Natural killer cell (primary cell): ENCODE results near the gene MVK. TPM values are rescaled to one million over a fixed set of nuclear protein-coding genes. Genes with fewer than 3 reads are reported as not detected.

Source experiments
- ATAC-seq, 3 donors: fragments of 150-1000 bp in 2 of 3; fragments of 200-7000 bp in 1 of 3; cut with Tn5 transposase; 1 replicate in 1 of 3; 2 replicates in 2 of 3; pipeline ENCODE4 v1.10.0; 2021; ENCODE audit warnings: mild to moderate bottlenecking in 2 of 3, moderate library complexity in 2 of 3
- DNase-seq, 2 donors: peaks; one replicate each; pipeline versions ENCODE4 v3.0.0 to v3.0.0-alpha.2; 2013 to 2021; ENCODE audit warnings: mixed read lengths in 1 of 2
- H3K27ac ChIP-seq: one replicate; pipeline ENCODE4 v1.5.1; 2013; ENCODE audit warnings: mild to moderate bottlenecking, low read length
- H3K27me3 ChIP-seq: one replicate; pipeline ENCODE4 v1.6.1; 2013; ENCODE audit warnings: low read length; ENCODE audit not compliant: control insufficient read depth, insufficient read depth
- H3K36me3 ChIP-seq: one replicate; pipeline ENCODE4 v1.6.1; 2013; ENCODE audit warnings: low read length; ENCODE audit not compliant: control insufficient read depth, insufficient read depth
- H3K4me1 ChIP-seq: one replicate; pipeline ENCODE4 v1.6.1; 2013; ENCODE audit warnings: low read length; ENCODE audit not compliant: control insufficient read depth, insufficient read depth
- H3K4me3 ChIP-seq: one replicate; pipeline ENCODE4 v1.5.1; 2013; ENCODE audit warnings: low read length
- H3K9me3 ChIP-seq: one replicate; pipeline ENCODE4 v1.6.1; 2013; ENCODE audit warnings: low read length; ENCODE audit not compliant: control insufficient read depth, insufficient read depth
- H3K27ac Mint-ChIP-seq, 2 donors: one replicate each; pipeline ENCODE4 v1.8.0; 2022; ENCODE audit warnings: mild to moderate bottlenecking in 2 of 2, mixed read lengths in 2 of 2, moderate library complexity in 1 of 2
- H3K27me3 Mint-ChIP-seq, 2 donors: one replicate each; pipeline ENCODE4 v1.8.0; 2022; ENCODE audit warnings: low read depth in 2 of 2, mixed read lengths in 2 of 2
- H3K36me3 Mint-ChIP-seq: one replicate; pipeline ENCODE4 v1.8.0; 2022; ENCODE audit warnings: mixed read lengths
- H3K4me1 Mint-ChIP-seq, 2 donors: one replicate each; pipeline ENCODE4 v1.8.0; 2022; ENCODE audit warnings: mixed read lengths in 2 of 2
- H3K4me3 Mint-ChIP-seq: one replicate; pipeline ENCODE4 v1.8.0; 2022; ENCODE audit warnings: mild to moderate bottlenecking, moderate library complexity, mixed read lengths
- H3K9me3 Mint-ChIP-seq, 2 donors: one replicate each; pipeline ENCODE4 v1.8.0; 2022; ENCODE audit warnings: mixed read lengths in 2 of 2
- CTCF ChIP-seq: fragments of 200-600 bp; IDR thresholded peaks from one replicate; pipeline ENCODE4 v1.8.0; 2022; ENCODE audit warnings: antibody characterized with exemption
- WGBS: methylation state at CpG from one replicate; pipeline ENCODE4 v1.1.7; 2013; ENCODE audit warnings: missing lambda C conversion rate; ENCODE audit not compliant: insufficient coverage; 5-methylcytosine and 5-hydroxymethylcytosine counted together
- intact Hi-C: fragments of 100-400 bp; cut with micrococcal nuclease; formaldehyde crosslinking; loops from one replicate; pipeline ENCODE4 v1.14.2; 2022
- total RNA-seq, 4 donors: library from RNA; stranded (reverse); fragments of 120-200 nt in 1 of 4; gene quantifications; one replicate each; pipeline versions ENCODE4 v1.2.3 to v1.2.4, GENCODE V29; 2013 to 2022

Gene MVK
- total RNA-seq, 3 donors from 2014 or later (not counting 1 experiment from before 2014, with no cell fraction given) = 9.4 to 16.6 (median 16.2) TPM

- no peak for TF ChIP-seq CTCF
- ATAC-seq (no peak), DNase-seq (no peak)
- no peaks in the 10 kb centered on the region for H3K9me3 ChIP-seq
- Mint-ChIP-seq H3K9me3 (no peaks in the 10 kb centered on the region), H3K4me3 (peak overlapping the region; percentile 9), H3K36me3 (no peaks in the 10 kb centered on the region), H3K27me3 (peaks cover 0 to 3% of the 10 kb centered on the region in 2 donors), H3K27ac (peak overlapping the region in 1 of 2 donors; percentile 70), H3K4me1 (peaks cover 57 to 62% of the 10 kb centered on the region in 2 donors)
- H3K27me3 ChIP-seq = no peaks in the 10 kb centered on the region
- H3K36me3 ChIP-seq = no peaks in the 10 kb centered on the region
- WGBS = 88% methylated on average over 4 of the region's 4 CpGs
- intact Hi-C loops = no loop called here
- H3K4me3 ChIP-seq = no peak overlapping the region
- peaks cover 47% of the 10 kb centered on the region for H3K4me1 ChIP-seq
- no peak overlapping the region for H3K27ac ChIP-seq
These were observed 25.3 kb upstream of the MVK start for GRCh38 chr12:109548258-109548657.

- Histone ChIP-seq H3K4me3 (no peak overlapping the region), H3K36me3 (no peaks in the 10 kb centered on the region), H3K9me3 (no peaks in the 10 kb centered on the region), H3K4me1 (peaks cover 36% of the 10 kb centered on the region), H3K27ac (no peak overlapping the region), H3K27me3 (no peaks in the 10 kb centered on the region)
- intact Hi-C loops = no loop called here
- Mint-ChIP-seq H3K4me3 (no peak overlapping the region), H3K27ac (peak overlapping the region; percentile 46 to 70), H3K27me3 (peaks cover 0 to 3% of the 10 kb centered on the region in 2 donors), H3K4me1 (peaks cover 44 to 47% of the 10 kb centered on the region in 2 donors), H3K9me3 (no peaks in the 10 kb centered on the region), H3K36me3 (no peaks in the 10 kb centered on the region)
- 76% methylated on average over 15 of the region's 15 CpGs for WGBS
- ATAC-seq (no peak), DNase-seq (no peak)
- no peak for TF ChIP-seq CTCF
These were observed 23.9 kb upstream of the MVK start for GRCh38 chr12:109549613-109550270.

- Histone ChIP-seq H3K27ac (no peak overlapping the region), H3K36me3 (no peaks in the 10 kb centered on the region), H3K27me3 (no peaks in the 10 kb centered on the region), H3K4me3 (no peak overlapping the region), H3K9me3 (no peaks in the 10 kb centered on the region), H3K4me1 (peaks cover 31% of the 10 kb centered on the region)
- intact Hi-C loops = no loop called here
- Mint-ChIP-seq H3K4me1 (peaks cover 38 to 41% of the 10 kb centered on the region in 2 donors), H3K36me3 (no peaks in the 10 kb centered on the region), H3K27me3 (peaks cover 0 to 3% of the 10 kb centered on the region in 2 donors), H3K9me3 (no peaks in the 10 kb centered on the region), H3K27ac (no peak overlapping the region), H3K4me3 (no peak overlapping the region)
- WGBS = 82% methylated on average over 12 of the region's 12 CpGs
- TF ChIP-seq CTCF = no peak
- no peak for DNase-seq
- ATAC-seq = no peak
These were observed 23.3 kb upstream of the MVK start for GRCh38 chr12:109550281-109550680.

DNA sequence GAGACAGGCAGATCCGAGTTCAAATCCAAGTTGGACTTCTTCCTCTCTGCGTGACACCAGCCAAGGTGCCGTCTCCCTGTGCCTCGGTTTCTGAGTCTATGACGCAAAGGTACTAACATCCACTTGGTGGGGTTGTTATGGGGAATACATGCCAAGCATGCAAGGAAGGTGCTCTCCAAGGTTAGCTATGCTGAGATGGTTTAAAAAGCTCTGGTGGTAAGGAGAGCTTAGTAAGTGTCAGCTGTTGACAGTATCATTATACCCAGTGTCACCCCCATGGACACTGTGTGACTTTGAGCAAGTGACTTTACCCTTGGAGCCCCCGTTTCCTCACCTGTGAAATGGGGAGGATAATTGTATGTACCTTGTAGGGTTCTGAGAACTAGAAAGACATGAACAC lies 22.5 kb upstream of the MVK start:
- ATAC-seq (no peak), DNase-seq (no peak)
- Histone ChIP-seq H3K27me3 (no peaks in the 10 kb centered on the region), H3K9me3 (no peaks in the 10 kb centered on the region), H3K27ac (no peak overlapping the region), H3K36me3 (no peaks in the 10 kb centered on the region), H3K4me1 (peaks cover 22% of the 10 kb centered on the region), H3K4me3 (no peak overlapping the region)
- WGBS = 94% methylated on average over 5 of the region's 6 CpGs
- Mint-ChIP-seq H3K4me1 (peaks cover 30 to 33% of the 10 kb centered on the region in 2 donors), H3K4me3 (no peak overlapping the region), H3K27me3 (peaks cover 0 to 3% of the 10 kb centered on the region in 2 donors), H3K27ac (peak overlapping the region in 1 of 2 donors; percentile 40), H3K36me3 (no peaks in the 10 kb centered on the region), H3K9me3 (no peaks in the 10 kb centered on the region)
- no peak for TF ChIP-seq CTCF
- intact Hi-C loops = no loop called here
